HepG2 (cell line): ENCODE results near the gene NCOA3. TPM values are rescaled to one million over a fixed set of nuclear protein-coding genes. Genes with fewer than 3 reads are reported as not detected.

Experiments used
- ATAC-seq: fragments of 200-7000 bp; cut with Tn5 transposase; 3 replicates; pipeline ENCODE4 v1.9.1; 2020; ENCODE audit warnings: mild to moderate bottlenecking, moderate library complexity
- BruUV-seq: library from RNA; stranded (reverse); fragments of 400-500 nt; replicated peaks from 2 replicates; lab custom pipeline; 2021; lab: Mats Ljungman, UMichigan
- CTCF ChIA-PET: fragments of 300-600 bp; formaldehyde crosslinking; extraction: SDS; loops from one replicate; lab custom pipeline; 2021; ENCODE audit warnings: low total read pairs, inconsistent platforms, low intra/inter-chr PET ratio; lab: Yijun Ruan, JAX
- POLR2A ChIA-PET: fragments of 350-600 bp; sonication (Branson Sonifier 250); formaldehyde crosslinking; loops from one replicate; lab custom pipeline; 2020; ENCODE audit warnings: antibody characterized with exemption, inconsistent platforms; lab: Yijun Ruan, JAX
- DNase-seq: peaks from one replicate; pipeline ENCODE4 v3.0.0-alpha.2; 2015; ENCODE audit warnings: low spot score
- FAIRE-seq: peaks from 3 replicates; lab custom pipeline; 2011; peaks lifted over from hg19 to GRCh38; lab: Jason Lieb, UNC
- H2AFZ ChIP-seq: one replicate; pipeline ENCODE4 v1.6.1; 2011; ENCODE audit warnings: low read length, inconsistent platforms
- H3K27ac ChIP-seq: fragments of 300-600 bp; 3 replicates; pipeline ENCODE4 v1.8.0; 2011; ENCODE audit warnings: mixed run types, mild to moderate bottlenecking, mixed read lengths, low read length, inconsistent platforms; ENCODE audit not compliant: insufficient read depth; ENCODE audit errors: extremely low read length
- H3K27me3 ChIP-seq, 2 experiments: fragments of 200-600 bp in 1 of 2; 2 replicates in 1 of 2; 3 replicates in 1 of 2; pipeline versions ENCODE4 v1.6.0 to v1.8.0; 2011; ENCODE audit warnings: low read length in 2 of 2, mild to moderate bottlenecking in 2 of 2, moderate library complexity in 2 of 2, inconsistent platforms in 1 of 2; ENCODE audit not compliant: insufficient read depth in 2 of 2, control insufficient read depth in 1 of 2
- H3K36me3 ChIP-seq, 2 experiments: fragments of 200-600 bp in 1 of 2; replicated peaks in 1 of 2; 2 replicates in 1 of 2; 3 replicates in 1 of 2; pipeline versions ENCODE4 v1.5.1 to v1.8.0; 2011; ENCODE audit warnings: low read length in 2 of 2, inconsistent platforms in 1 of 2; ENCODE audit not compliant: insufficient read depth in 2 of 2, control insufficient read depth in 1 of 2
- H3K4me1 ChIP-seq: 2 replicates; pipeline ENCODE4 v1.5.1; 2012; ENCODE audit warnings: low read length, inconsistent platforms; ENCODE audit not compliant: insufficient read depth
- H3K4me2 ChIP-seq: 2 replicates; pipeline ENCODE4 v1.6.0; 2011; ENCODE audit warnings: low read depth, low read length, inconsistent platforms
- H3K4me3 ChIP-seq, 3 experiments: fragments of 200-600 bp in 1 of 3; sonication (generic), shearing (Covaris generic) in 1 of 3; replicated peaks in 1 of 3; 2 replicates each; pipeline ENCODE4 v1.5.1; 2011 to 2016; ENCODE audit warnings: low read length in 3 of 3, inconsistent platforms in 2 of 3, low read depth in 2 of 3, mild to moderate bottlenecking in 2 of 3, control low read depth in 1 of 3, mixed read lengths in 1 of 3; ENCODE audit not compliant: insufficient read depth in 1 of 3
- H3K79me2 ChIP-seq: one replicate; pipeline ENCODE4 v1.6.1; 2011; ENCODE audit warnings: low read length, inconsistent platforms; ENCODE audit not compliant: insufficient read depth
- H3K9ac ChIP-seq: 2 replicates; pipeline ENCODE4 v1.6.0; 2011; ENCODE audit warnings: mild to moderate bottlenecking, low read depth, low read length, inconsistent platforms; ENCODE audit not compliant: insufficient read depth
- H3K9me3 ChIP-seq: 2 replicates; pipeline ENCODE4 v1.5.1; 2012; ENCODE audit warnings: mild to moderate bottlenecking, low read length
- H4K20me1 ChIP-seq: 2 replicates; pipeline ENCODE4 v1.6.0; 2011; ENCODE audit warnings: inconsistent platforms, mild to moderate bottlenecking, low read length, moderate library complexity; ENCODE audit not compliant: insufficient read depth
- FOSL2 ChIP-seq: sonication (generic); formaldehyde crosslinking; IDR thresholded peaks from 2 replicates; pipeline ENCODE4 v1.4.0; 2020; ENCODE audit warnings: missing genetic modification reagents
- FOXA1 ChIP-seq, 2 experiments: fragments of 450-650 bp in 1 of 2; sonication (generic) in 1 of 2; formaldehyde crosslinking in 1 of 2; IDR thresholded peaks; 2 replicates each; pipeline versions ENCODE4 v1.4.0 to v1.6.1; 2016 to 2020; ENCODE audit warnings: missing genetic modification reagents in 1 of 2
- RBM22 ChIP-seq: fragments of 200-400 bp; formaldehyde crosslinking; optimal IDR thresholded peaks from 2 replicates; pipeline ENCODE3; 2017; ENCODE audit warnings: mild to moderate bottlenecking, low read length, moderate library complexity
- ZMYM3 ChIP-seq: sonication (generic); formaldehyde crosslinking; IDR thresholded peaks from 2 replicates; pipeline ENCODE4 v1.5.1; 2020; ENCODE audit warnings: mild to moderate bottlenecking, missing genetic modification reagents
- ZNF383 ChIP-seq: sonication (generic); formaldehyde crosslinking; IDR thresholded peaks from 2 replicates; pipeline ENCODE4 v1.4.0; 2020; ENCODE audit warnings: missing genetic modification reagents, mild to moderate bottlenecking, borderline replicate concordance
- ZNF460 ChIP-seq: sonication (generic); formaldehyde crosslinking; IDR thresholded peaks from 2 replicates; pipeline ENCODE4 v1.5.1; 2020; ENCODE audit warnings: missing genetic modification reagents, mild to moderate bottlenecking, borderline replicate concordance
- WGBS: methylation state at CpG from one replicate; pipeline ENCODE4 v1.1.6; 2017; ENCODE audit warnings: low lambda C conversion rate; 5-methylcytosine and 5-hydroxymethylcytosine counted together
- in situ Hi-C: cut with HindIII; loops from 2 replicates; pipeline ENCODE4 v1.10.0; 2017; ENCODE audit warnings: low pct_unique_long_range_greater_than_20kb; ENCODE audit not compliant: extremely low pct_ligation_motif_present
- intact Hi-C: fragments of 100-400 bp; cut with micrococcal nuclease; formaldehyde crosslinking; loops from one replicate; pipeline ENCODE4 v1.10.0; 2022; ENCODE audit not compliant: unreplicated experiment
- polyA plus RNA-seq, 8 experiments: library from polyadenylated mRNA; depleted of rRNA in 3 of 8; stranded (reverse) in 7 of 8; unstranded in 1 of 8; fragments of >200 nt; fragmentation: Illumina TruSeq in 4 of 8; extraction: Trizol in 4 of 8; gene quantifications; 2 replicates each; pipeline versions ENCODE4 v1.2.1 to v1.2.3, GENCODE V29; 2011 to 2016; ENCODE audit warnings: low read depth in 4 of 8, missing spikeins in 1 of 8, mixed read lengths in 1 of 8; ENCODE audit not compliant: insufficient read depth in 1 of 8
- total RNA-seq, 5 experiments: library from RNA; depleted of rRNA; stranded (reverse); fragments of >200 nt; fragmentation: Illumina TruSeq; extraction: Trizol; gene quantifications; 2 replicates each; pipeline ENCODE4 v1.2.3, GENCODE V29; 2016; ENCODE audit warnings: low read depth in 1 of 5

The NCOA3 gene
- total and polyA plus RNA-seq, 2 of the 13 experiments (the other 11 are each of a cell fraction or from before 2014, with no cell fraction given), result 35.0 to 56.8 TPM

DNA sequence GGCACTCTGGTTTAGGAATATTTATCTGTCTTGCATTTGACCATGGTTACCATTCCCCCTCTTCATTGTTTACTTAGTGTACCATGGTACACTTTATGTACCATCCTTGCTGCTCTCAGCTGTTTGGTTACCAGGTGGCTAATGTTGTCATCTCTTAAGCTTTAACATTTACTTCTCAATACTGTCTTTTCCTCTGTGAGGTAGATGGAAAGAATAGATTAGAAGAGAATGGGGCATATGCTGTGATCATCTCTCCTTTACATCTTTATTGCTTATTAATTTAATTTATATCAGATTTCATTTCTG is 109.2 kb downstream of the NCOA3 start:
- Histone ChIP-seq H3K9ac (no peak overlapping the region), H3K9me3 (no peaks in the 10 kb centered on the region), H3K36me3 (peaks cover 6 to 11% of the 10 kb centered on the region in 2 experiments; a peak in 4 of 5 replicates), H3K79me2 (peaks cover 77% of the 10 kb centered on the region), H3K27me3 (no peaks in the 10 kb centered on the region), H3K4me1 (peaks cover 21% of the 10 kb centered on the region), H3K27ac (no peak overlapping the region), H3K4me3 (no peak overlapping the region), H4K20me1 (no peaks in the 10 kb centered on the region; the same call in 1 of the 2 replicates)
- DNase-seq (no peak), ATAC-seq (no peak)
- ChIA-PET CTCF (no interaction called here), POLR2A (interaction anchor here (1.1 kb wide), 1 partner anchor 109 kb away, joined by 3 read pairs; the partner anchor contains the start of gene NCOA3)
- BruUV-seq, result no TSS peak
- TF ChIP-seq ZNF383, result no peak
- no peak for TF ChIP-seq FOXA1 (IDR thresholded peaks at IDR 0.05)
- TF ChIP-seq FOXA1 (CRISPR knock-in tag; IDR thresholded peaks at IDR 0.05), result 0 out of 2 replicates have a peak, but pooled peaks have one; percentile 15
- TF ChIP-seq, all 625 proteins: peak for 1
- Histone ChIP-seq H2AFZ (no peak overlapping the region), H3K4me2 (no peak overlapping the region)
- no peak for FAIRE-seq
- in situ Hi-C loops, result no loop called here
- intact Hi-C loops, result no loop called here

DNA sequence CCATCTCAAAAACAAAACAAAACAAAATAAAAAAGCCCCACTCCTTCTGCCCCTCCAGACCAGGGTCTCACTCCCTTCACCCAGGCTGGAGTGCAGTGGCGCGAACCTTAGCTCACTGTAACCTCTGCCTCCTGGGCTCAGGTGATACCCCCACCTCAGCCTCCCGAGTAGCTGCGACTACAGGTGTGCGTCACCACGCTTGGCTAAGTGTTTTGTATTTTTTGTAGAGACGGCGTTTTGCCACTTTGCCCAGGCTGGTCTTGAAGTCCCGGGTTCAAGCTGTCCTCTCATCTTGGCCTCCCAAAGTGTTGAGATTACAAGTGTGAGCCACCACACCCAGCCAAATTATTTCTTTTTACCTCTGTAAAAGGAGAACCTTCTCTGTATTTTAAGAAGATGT is 110.1 kb downstream of the NCOA3 start:
- no peak for DNase-seq
- Histone ChIP-seq H3K36me3 (peaks cover 2 to 3% of the 10 kb centered on the region in 2 experiments; a peak in 1 of 5 replicates), H3K27me3 (no peaks in the 10 kb centered on the region)
- no TSS peak for BruUV-seq
- TF ChIP-seq RBM22 (no peak), ZMYM3 (CRISPR knock-in tag) (peak; percentile 29; the same call in 1 of the 2 replicates), FOSL2 (CRISPR knock-in tag) (no peak), ZNF460 (peak; percentile 43; the same call in 1 of the 2 replicates)
- TF ChIP-seq, all 625 proteins: peak for 2
- Histone ChIP-seq H3K4me3 (no peak overlapping the region), H3K9me3 (no peaks in the 10 kb centered on the region), H3K4me1 (peaks cover 12% of the 10 kb centered on the region; the same call in 1 of the 2 replicates), H3K9ac (no peak overlapping the region), H4K20me1 (no peaks in the 10 kb centered on the region; the same call in 1 of the 2 replicates), H3K4me2 (no peak overlapping the region), H3K79me2 (peaks cover 73% of the 10 kb centered on the region), H2AFZ (no peak overlapping the region), H3K27ac (no peak overlapping the region)
- intact Hi-C loops, result no loop called here
- ATAC-seq (no peak), FAIRE-seq (no peak)
- 96% methylated on average over 9 of the region's 9 CpGs for WGBS
- in situ Hi-C loops, result no loop called here
- ChIA-PET CTCF (no interaction called here), POLR2A (no interaction called here)
